HAP-1 (cell line): ENCODE measurements around the gene TUBD1.
"Not testable (repeated sequence)": the region's sequence is repeated elsewhere in the genome, so short reads cannot be mapped to it uniquely, and the experiment has no call there.

Experiments
- DNase-seq, 2 experiments: peaks; one replicate each; pipeline ENCODE4 v3.0.0-alpha.2; 2016 to 2020; ENCODE audit warnings: low spot score in 2 of 2
- H3K27me3 ChIP-seq: fragments of 250-450 bp; sonication (Bioruptor Pico); 2 replicates; pipeline ENCODE4 v1.5.1; 2020; ENCODE audit warnings: low read depth, mild to moderate bottlenecking, moderate library complexity
- H3K36me3 ChIP-seq: fragments of 250-450 bp; sonication (Bioruptor Pico); replicated peaks from 2 replicates; pipeline ENCODE4 v1.5.1; 2020; ENCODE audit warnings: mild to moderate bottlenecking
- H3K4me1 ChIP-seq: fragments of 250-450 bp; sonication (Bioruptor Pico); 2 replicates; pipeline ENCODE4 v1.5.1; 2020; ENCODE audit warnings: mild to moderate bottlenecking
- H3K4me3 ChIP-seq: fragments of 250-450 bp; sonication (Bioruptor Pico); 2 replicates; pipeline ENCODE4 v1.5.1; 2020; ENCODE audit warnings: mild to moderate bottlenecking, moderate library complexity
- H3K9me3 ChIP-seq: fragments of 250-450 bp; sonication (Bioruptor Pico); 2 replicates; pipeline ENCODE4 v1.5.1; 2020; ENCODE audit warnings: mild to moderate bottlenecking, moderate library complexity
- in situ Hi-C: fragments of 300-500 bp; cut with MboI; formaldehyde crosslinking; loops from 3 replicates; pipeline ENCODE4 v1.14.3; 2020; ENCODE audit warnings: low sequenced_read_pairs, inconsistent platforms, mixed read lengths

TUBD1 gene

DNA sequence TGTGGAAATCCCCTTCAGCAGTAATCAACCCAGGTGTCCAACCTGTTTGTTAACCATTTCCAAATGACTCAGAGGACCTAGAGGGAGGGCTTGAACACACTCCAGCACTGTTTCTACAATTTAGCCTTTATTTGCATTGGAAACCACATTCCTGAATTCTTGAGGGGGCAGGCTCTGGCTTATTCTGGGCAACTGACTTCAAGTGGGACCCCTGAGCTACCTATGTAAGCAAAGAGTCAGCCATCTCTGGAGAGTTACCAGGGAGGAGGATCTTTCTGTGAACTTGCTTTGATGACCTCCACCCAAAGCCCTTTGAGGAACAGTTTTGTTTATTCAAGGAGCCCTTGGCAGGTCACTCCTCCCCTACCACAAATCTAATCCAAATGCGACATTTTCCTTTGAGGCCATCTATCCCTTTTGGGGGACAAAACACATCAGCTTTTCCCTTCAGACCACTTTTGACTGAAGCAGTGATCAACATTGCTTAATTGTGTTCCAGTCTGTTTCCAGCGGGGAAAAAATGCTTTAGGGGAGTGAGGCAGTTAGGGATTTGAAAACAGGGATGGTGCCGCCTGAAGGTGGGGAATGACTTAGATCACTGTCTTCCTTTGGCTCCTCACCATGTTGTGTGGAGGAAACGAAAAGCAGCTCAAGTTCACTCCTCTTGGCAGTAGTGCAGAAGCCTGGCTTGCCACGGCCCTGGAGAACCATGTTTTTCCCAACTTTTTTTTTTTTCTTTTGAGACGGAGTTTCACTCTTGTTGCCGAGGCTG lies 46.2 kb downstream of the TUBD1 start:
- Histone ChIP-seq H3K9me3 (no peaks in the 10 kb centered on the region), H3K27me3 (no peaks in the 10 kb centered on the region), H3K4me3 (no peak overlapping the region), H3K36me3 (peaks cover 6% of the 10 kb centered on the region), H3K4me1 (peaks cover 37% of the 10 kb centered on the region)
- DNase-seq, result no peak
- in situ Hi-C loops, result loop anchor here (5.0 kb wide), 1 partner anchor 89 kb away; no protein-coding TSS in a partner anchor

DNA sequence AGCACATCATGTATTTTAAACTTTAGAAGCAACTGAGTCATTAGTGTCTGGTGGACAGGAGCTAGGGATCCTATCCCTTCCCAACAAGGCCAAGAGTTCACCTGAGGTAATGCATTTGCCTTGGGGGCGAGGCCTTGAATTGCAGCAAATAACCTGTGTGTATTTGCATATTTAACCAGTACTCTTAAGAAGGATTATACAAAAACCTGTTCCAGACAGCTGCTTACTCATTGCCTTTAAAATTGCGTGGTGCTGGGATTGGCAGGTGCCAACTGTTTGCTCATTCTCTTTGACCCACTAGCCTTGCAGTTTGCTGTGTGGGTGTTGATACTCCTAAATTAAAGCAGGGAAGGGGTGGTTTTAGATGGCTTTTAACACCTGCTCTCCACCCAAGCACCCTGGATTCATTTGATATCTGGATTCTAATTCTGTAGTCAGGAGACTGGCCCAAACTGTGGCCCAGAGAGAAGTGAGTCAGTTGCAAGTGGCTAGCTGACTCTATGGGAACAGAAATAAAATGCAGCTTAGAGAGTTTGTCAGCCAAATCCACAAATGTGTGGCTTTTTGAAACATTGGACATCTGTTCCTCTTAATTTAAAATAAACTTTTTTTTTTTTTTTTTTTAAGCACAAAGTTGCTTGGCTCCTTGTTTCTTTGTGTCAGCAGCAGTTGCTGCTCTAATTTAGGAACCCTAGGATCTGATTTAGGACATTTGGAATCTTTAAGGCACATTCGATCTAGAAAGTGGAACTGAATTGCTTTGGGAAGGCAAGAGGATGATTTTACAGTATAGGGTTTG lies 46.9 kb downstream of the TUBD1 start:
- Histone ChIP-seq H3K36me3 (peaks cover 6% of the 10 kb centered on the region), H3K4me1 (peaks cover 42% of the 10 kb centered on the region), H3K9me3 (no peaks in the 10 kb centered on the region), H3K4me3 (no peak overlapping the region), H3K27me3 (no peaks in the 10 kb centered on the region)
- peak; percentile 80 to 82 for DNase-seq
- in situ Hi-C loops, result loop anchor here (5.0 kb wide), 1 partner anchor 88 kb away; no protein-coding TSS in a partner anchor

DNA sequence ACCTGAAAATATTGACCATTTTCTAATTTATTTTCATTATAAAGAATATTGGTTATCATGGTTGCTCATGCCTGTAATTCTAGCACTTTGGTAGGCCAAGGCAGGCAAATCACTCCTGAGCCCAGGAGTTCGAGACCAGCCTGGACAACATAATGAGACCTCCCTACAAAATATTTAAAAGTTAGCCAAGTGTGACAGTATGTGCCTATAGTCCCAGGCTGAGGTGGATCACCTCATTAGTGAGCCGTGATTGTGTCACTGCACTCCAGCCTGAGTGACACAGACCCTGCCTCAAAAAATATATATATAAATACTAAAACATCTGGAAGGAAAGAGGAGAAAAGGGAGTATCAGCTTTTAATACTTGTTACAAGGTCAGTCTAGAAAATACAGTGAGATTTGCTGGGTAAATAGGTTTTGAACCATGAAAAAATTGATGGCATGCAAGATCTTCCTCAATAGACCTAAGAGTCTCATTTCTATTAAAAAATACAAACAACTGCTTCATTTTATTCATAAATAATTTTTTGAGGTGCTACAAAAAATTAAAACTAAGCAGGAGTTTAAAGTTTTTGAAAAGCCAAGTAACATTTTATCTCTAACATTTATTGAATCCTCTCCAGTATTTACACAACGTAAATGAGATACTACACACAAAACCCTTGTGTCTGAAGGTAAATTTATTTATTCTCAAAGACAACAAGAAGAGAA lies 47.7 kb downstream of the TUBD1 start:
- H3K4me3 ChIP-seq, result no peak overlapping the region
- in situ Hi-C loops, result loop anchor here (5.0 kb wide), 1 partner anchor 88 kb away; no protein-coding TSS in a partner anchor
- peaks cover 46% of the 10 kb centered on the region for H3K4me1 ChIP-seq

DNA sequence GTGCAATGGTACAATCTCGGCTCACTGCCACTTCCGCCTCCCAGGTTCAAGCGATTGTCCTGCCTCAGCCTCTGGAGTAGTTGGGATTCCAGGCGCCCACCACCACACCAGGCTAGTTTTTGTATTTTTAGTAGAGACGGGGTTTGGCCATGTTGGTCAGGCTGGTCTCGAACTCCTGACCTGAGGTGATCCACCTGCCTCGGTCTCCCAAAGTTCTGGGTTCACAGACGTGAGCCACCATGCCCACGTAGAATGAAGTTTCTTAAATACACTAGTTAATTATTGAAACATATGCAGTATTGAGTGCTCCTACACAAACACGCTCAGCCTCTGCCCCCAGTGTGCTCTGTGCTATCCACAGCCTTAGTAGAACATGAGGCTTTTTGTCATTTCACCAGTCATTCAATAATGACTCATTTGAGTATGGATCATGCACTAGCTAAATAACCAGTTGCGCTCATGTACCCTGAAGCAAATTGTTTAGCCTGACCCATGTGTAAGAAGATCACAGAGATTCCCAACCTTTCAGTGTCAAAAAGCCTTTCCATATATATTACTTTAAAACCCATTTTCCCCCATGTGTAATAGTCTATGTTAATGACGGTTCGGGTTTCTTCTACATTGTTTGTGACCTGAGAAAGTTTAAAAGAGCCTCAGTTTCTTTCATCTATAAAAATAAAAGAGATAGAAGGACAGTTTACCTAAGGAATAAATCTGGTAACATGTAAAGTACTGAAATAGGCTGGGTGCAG lies 49.7 kb downstream of the TUBD1 start:
- DNase-seq, result no peak
- peaks cover 46% of the 10 kb centered on the region for H3K4me1 ChIP-seq
- H3K9me3 ChIP-seq, result no peaks in the 10 kb centered on the region
- in situ Hi-C loops, result no loop called here
- no peak overlapping the region for H3K4me3 ChIP-seq
- no peaks in the 10 kb centered on the region for H3K27me3 ChIP-seq
- peaks cover 19% of the 10 kb centered on the region for H3K36me3 ChIP-seq

More for the DNA sequence above, 47.7 kb downstream of the TUBD1 start:
- no peaks in the 10 kb centered on the region for H3K9me3 ChIP-seq
- H3K27me3 ChIP-seq, result no peaks in the 10 kb centered on the region
- H3K36me3 ChIP-seq, result peaks cover 8% of the 10 kb centered on the region
- DNase-seq, result no peak

DNA sequence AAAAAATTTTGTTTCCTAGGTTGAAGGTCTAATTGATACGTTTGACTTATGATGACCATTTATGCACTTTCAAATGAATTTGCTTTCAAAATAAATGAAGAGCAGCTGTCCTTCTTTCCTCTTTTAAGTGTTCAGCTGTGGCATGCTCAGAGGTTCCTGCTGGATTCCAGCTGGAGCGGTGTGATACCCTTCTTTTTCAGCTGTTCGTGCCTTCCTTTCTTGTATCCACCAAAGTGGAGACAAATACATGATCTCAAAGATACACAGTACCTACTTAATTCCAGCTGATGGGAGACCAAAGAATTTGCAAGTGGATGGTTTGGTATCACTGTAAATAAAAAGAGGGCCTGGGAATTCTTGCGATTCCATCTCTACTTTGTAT lies 50.9 kb downstream of the TUBD1 start:
- DNase-seq, in situ Hi-C loops, H3K9me3 ChIP-seq, H3K27me3 ChIP-seq: not testable (repeated sequence)
- H3K4me3 ChIP-seq, result peak overlapping the region; percentile 1; the same call in 1 of the 2 replicates
- H3K36me3 ChIP-seq, result peaks cover 19% of the 10 kb centered on the region
- peaks cover 51% of the 10 kb centered on the region for H3K4me1 ChIP-seq

DNA sequence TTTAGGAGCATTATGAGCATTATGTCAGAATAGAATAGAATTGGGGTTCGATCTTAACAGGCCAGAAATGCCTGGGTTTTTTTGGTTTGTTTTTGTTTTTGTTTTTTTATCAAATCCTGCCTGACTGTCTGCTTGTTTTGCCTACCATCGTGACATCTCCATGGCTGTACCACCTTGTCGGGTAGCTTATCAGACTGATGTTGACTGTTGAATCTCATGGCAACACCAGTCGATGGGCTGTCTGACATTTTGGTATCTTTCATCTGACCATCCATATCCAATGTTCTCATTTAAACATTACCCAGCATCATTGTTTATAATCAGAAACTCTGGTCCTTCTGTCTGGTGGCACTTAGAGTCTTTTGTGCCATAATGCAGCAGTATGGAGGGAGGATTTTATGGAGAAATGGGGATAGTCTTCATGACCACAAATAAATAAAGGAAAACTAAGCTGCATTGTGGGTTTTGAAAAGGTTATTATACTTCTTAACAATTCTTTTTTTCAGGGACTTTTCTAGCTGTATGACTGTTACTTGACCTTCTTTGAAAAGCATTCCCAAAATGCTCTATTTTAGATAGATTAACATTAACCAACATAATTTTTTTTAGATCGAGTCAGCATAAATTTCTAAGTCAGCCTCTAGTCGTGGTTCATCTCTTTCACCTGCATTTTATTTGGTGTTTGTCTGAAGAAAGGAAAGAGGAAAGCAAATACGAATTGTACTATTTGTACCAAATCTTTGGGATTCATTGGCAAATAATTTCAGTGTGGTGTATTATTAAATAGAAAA lies 51.5 kb downstream of the TUBD1 start:
- H3K4me1 ChIP-seq, result peaks cover 47% of the 10 kb centered on the region
- H3K27me3 ChIP-seq, in situ Hi-C loops, H3K9me3 ChIP-seq: not testable (repeated sequence)
- peak overlapping the region; percentile 52 for H3K4me3 ChIP-seq
- peak; percentile 37 to 82 for DNase-seq
- H3K36me3 ChIP-seq, result peaks cover 19% of the 10 kb centered on the region

DNA sequence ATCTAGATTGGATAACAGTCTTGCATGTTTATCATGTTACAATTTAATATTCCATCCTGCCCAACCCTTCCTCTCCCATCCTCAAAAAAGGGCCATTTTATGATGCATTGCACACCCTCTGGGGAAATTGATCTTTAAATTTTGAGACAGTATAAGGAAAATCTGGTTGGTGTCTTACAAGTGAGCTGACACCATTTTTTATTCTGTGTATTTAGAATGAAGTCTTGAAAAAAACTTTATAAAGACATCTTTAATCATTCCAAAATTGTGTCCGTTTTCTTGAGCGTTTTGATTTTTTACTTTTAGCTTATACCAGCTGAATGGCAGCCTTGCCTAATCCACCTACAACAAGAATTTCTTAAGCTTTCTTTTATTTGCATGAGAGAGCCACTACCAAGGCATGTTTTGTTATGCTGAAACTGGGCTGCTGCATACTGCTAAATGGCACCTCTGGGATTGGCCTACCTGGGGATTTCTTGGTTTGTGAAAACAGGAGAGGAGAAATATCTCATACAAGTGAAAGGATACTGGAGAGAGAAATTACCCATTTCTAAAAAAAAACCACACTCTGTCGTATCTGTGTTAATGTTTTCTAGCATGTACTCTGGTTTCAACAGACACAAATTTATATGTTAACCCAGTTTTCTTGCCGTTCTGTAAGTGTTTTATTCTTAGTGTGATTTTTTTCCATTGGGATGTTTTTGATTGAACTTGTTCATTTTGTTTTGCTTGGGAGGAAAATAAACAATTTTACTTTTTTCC lies 52.2 kb downstream of the TUBD1 start:
- in situ Hi-C loops, result no loop called here
- peaks cover 40% of the 10 kb centered on the region for H3K4me1 ChIP-seq
- no peaks in the 10 kb centered on the region for H3K9me3 ChIP-seq
- peak; percentile 80 to 98 for DNase-seq
- peaks cover 19% of the 10 kb centered on the region for H3K36me3 ChIP-seq
- H3K4me3 ChIP-seq, result peak overlapping the region; percentile 52
- no peaks in the 10 kb centered on the region for H3K27me3 ChIP-seq

DNA sequence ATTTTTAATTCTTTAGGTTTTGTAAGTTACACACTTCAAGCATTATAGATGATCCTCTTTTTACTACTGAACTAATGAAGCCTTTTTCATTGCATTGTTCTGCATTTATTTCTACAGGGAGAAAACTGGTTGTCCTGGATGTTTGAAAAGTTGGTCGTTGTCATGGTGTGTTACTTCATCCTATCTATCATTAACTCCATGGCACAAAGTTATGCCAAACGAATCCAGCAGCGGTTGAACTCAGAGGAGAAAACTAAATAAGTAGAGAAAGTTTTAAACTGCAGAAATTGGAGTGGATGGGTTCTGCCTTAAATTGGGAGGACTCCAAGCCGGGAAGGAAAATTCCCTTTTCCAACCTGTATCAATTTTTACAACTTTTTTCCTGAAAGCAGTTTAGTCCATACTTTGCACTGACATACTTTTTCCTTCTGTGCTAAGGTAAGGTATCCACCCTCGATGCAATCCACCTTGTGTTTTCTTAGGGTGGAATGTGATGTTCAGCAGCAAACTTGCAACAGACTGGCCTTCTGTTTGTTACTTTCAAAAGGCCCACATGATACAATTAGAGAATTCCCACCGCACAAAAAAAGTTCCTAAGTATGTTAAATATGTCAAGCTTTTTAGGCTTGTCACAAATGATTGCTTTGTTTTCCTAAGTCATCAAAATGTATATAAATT lies 53.0 kb downstream of the TUBD1 start:
- Histone ChIP-seq H3K27me3 (no peaks in the 10 kb centered on the region), H3K4me3 (peak overlapping the region; percentile 52), H3K9me3 (no peaks in the 10 kb centered on the region), H3K4me1 (peaks cover 32% of the 10 kb centered on the region), H3K36me3 (peaks cover 19% of the 10 kb centered on the region)
- no peak for DNase-seq
- in situ Hi-C loops, result no loop called here

DNA sequence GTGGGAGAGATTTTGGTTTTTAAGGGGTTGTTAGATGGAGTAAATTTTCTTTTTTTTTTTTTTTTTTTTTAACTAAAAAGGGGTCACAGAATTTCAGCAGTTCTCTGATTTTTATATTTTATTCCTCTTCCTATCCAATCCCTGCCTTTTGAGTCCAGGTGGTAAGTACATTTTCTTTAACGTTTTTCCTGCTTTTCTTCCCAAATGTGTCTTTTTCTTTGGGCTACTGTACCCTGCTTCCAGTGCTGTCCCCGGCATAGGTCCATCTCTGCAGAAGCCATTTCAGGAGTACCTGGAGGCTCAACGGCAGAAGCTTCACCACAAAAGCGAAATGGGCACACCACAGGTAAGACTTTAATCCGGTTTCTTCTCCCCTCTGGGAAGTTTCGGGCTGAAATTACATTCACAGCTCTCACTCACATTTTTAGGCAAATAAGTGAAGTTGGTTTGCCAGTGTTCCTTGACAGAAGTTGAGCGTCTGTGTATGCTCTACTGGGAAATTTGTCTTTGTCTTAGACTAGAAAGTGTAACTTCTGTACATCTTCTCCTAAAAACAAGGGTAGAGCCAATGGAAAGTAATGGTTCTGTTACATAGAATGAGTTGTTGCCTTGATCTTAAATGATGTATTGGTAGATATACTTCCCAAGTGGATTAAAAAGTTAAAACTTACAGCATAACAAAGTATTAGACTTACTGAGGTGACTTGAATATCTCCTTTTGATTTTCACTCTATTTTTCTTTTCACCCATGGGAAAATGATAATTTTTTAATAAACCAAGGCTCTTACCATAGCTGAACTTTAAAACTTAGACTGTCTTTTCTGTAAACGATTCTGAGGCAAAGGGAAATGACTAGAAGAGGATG lies 54.5 kb downstream of the TUBD1 start:
- in situ Hi-C loops, result no loop called here
- Histone ChIP-seq H3K4me1 (peaks cover 32% of the 10 kb centered on the region), H3K36me3 (peaks cover 19% of the 10 kb centered on the region), H3K27me3 (no peaks in the 10 kb centered on the region), H3K9me3 (no peaks in the 10 kb centered on the region), H3K4me3 (peak overlapping the region; percentile 52)
- DNase-seq, result peak; percentile 36

DNA sequence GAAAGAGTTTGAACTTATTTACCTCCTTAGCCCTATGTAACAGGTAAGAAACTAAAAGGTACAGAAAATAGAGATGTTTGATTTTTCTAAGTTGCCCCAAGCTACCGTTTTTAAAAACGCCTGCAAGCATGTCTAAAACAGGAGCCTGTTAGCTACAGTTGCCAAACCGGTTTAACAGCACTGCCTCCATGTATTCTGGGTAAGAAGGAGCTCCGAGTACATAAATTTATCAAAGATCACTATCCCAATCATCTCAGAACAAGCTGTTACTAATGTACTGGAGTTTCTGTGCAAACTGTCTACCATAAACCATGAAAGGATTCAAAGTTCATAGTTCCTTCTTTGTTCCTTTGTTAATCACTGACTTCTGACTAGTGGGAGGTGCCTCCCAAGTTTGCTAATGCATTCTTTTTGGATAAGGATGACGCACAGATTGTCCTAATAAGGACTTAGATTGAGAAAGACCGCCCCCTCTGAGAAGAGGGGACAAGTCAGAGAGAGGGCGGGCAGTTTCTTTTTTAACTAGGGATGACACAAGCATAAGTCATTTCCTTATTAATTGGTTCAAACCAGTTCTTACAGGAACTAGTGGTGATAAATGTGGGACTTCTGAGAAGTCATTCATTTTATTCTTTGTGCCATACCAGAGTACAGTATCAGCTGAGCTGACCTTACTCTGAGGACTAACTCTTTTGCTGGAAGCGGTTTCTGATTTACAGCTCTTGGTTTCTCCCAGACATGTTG lies 55.3 kb downstream of the TUBD1 start:
- Histone ChIP-seq H3K4me3 (peak overlapping the region; percentile 52), H3K9me3 (no peaks in the 10 kb centered on the region), H3K27me3 (no peaks in the 10 kb centered on the region), H3K4me1 (peaks cover 30% of the 10 kb centered on the region), H3K36me3 (peaks cover 19% of the 10 kb centered on the region)
- DNase-seq, result peak; percentile 88 to 100
- in situ Hi-C loops, result no loop called here
